ENCODE data around the gene PIGS. TPM values are rescaled to one million over a fixed set of nuclear protein-coding genes. Genes with fewer than 3 reads are reported as not detected.

Gene PIGS
- total RNA-seq, 2 experiments from 2014 or later: 73.8 to 76.4 TPM

DNA sequence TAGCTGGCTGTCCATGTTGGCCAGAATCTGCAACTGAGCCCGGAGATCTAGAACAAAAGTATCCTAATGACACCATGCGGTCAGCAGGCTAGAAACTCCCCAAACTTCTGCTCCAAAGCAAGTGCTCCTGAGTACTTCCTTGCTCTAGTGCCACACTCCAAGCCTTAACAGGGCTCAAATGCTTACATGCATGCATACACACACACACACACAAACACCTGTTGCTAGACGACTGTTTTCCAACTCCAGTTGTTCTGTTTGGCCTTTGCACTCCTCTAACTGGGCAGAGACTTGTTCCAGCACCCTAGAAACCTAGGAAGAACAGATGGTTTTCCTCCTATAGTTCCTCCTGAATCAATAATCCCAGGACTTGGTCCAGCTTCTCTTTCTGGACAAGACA lies 13.1 kb upstream of the PIGS start:
- H3K4me3 Mint-ChIP-seq: no peak overlapping the region
- H3K36me3 ChIP-seq (ENCODE audit: insufficient read depth, low read length): peaks cover 12% of the 10 kb centered on the region
- H3K27ac ChIP-seq (ENCODE audit: low read depth in 1 of 2, low read length in 2 of 2): no peak overlapping the region
- no peaks in the 10 kb centered on the region for H3K9me3 ChIP-seq (ENCODE audit: control insufficient read depth in 1 of 2, insufficient read depth in 1 of 2, low read length in 2 of 2)
- H3K4me3 ChIP-seq (ENCODE audit: low read length): no peak overlapping the region
- no peaks in the 10 kb centered on the region for H3K4me1 Mint-ChIP-seq (ENCODE audit: low read depth)
- no peaks in the 10 kb centered on the region for H3K27me3 ChIP-seq (ENCODE audit: control insufficient read depth in 1 of 2, insufficient read depth in 2 of 2, low read length in 2 of 2)
- no peak overlapping the region for H3K27ac Mint-ChIP-seq
- POLR2A ChIA-PET: interaction anchor here (1.5 kb wide), 1 partner anchor 13 kb away, joined by 5 read pairs; the partner anchor contains the start of gene PIGS
- CTCF ChIA-PET: no interaction called here
- no peaks in the 10 kb centered on the region for H3K27me3 Mint-ChIP-seq
- no peak for DNase-seq
- no peak for ATAC-seq (ENCODE audit: poor library complexity)
- TF ChIP-seq, protein P1, sequence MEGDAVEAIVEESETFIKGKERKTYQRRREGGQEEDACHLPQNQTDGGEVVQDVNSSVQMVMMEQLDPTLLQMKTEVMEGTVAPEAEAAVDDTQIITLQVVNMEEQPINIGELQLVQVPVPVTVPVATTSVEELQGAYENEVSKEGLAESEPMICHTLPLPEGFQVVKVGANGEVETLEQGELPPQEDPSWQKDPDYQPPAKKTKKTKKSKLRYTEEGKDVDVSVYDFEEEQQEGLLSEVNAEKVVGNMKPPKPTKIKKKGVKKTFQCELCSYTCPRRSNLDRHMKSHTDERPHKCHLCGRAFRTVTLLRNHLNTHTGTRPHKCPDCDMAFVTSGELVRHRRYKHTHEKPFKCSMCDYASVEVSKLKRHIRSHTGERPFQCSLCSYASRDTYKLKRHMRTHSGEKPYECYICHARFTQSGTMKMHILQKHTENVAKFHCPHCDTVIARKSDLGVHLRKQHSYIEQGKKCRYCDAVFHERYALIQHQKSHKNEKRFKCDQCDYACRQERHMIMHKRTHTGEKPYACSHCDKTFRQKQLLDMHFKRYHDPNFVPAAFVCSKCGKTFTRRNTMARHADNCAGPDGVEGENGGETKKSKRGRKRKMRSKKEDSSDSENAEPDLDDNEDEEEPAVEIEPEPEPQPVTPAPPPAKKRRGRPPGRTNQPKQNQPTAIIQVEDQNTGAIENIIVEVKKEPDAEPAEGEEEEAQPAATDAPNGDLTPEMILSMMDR (IDR thresholded peaks at IDR 0.05): no peak
- no peaks in the 10 kb centered on the region for H3K4me1 ChIP-seq (ENCODE audit: insufficient read depth, low read length)
- intact Hi-C loops (cut with DNase I, micrococcal nuclease): no loop called here
- peaks cover 19% of the 10 kb centered on the region for H3K36me3 Mint-ChIP-seq (ENCODE audit: low read depth)
- no peaks in the 10 kb centered on the region for H3K9me3 Mint-ChIP-seq

DNA sequence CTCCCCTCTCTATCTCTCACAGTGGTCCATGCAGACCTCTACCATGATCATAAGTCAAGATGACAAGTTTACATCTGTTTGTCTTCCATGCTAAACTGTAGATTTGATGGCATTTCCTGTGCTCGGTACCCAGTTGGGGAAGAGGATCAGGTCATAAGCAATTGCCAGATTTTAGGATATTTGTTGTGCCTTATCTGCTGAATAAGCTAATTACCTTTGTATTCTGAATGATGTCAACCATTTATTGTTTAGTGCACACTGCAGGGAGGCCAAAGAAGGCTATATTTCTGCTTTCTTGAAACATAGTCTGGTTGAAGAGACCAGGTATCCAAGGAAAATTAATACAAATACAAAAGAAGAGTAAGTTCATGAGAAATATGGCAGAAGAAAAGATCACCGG lies 11.2 kb upstream of the PIGS start:
- no peak overlapping the region for H3K4me3 ChIP-seq (ENCODE audit: low read length)
- TF ChIP-seq, protein P1 (IDR thresholded peaks at IDR 0.05): no peak
- H3K27me3 ChIP-seq (ENCODE audit: control insufficient read depth in 1 of 2, insufficient read depth in 2 of 2, low read length in 2 of 2): no peaks in the 10 kb centered on the region
- no peak for DNase-seq
- H3K9me3 Mint-ChIP-seq: no peaks in the 10 kb centered on the region
- H3K9me3 ChIP-seq (ENCODE audit: control insufficient read depth in 1 of 2, insufficient read depth in 1 of 2, low read length in 2 of 2): no peaks in the 10 kb centered on the region
- ChIA-PET CTCF (no interaction called here), POLR2A (no interaction called here)
- H3K27ac Mint-ChIP-seq: no peak overlapping the region
- H3K27ac ChIP-seq (ENCODE audit: low read depth in 1 of 2, low read length in 2 of 2): no peak overlapping the region
- peaks cover 12% of the 10 kb centered on the region for H3K36me3 ChIP-seq (ENCODE audit: insufficient read depth, low read length)
- peaks cover 14% of the 10 kb centered on the region for H3K36me3 Mint-ChIP-seq (ENCODE audit: low read depth)
- no peaks in the 10 kb centered on the region for H3K27me3 Mint-ChIP-seq
- no peaks in the 10 kb centered on the region for H3K4me1 ChIP-seq (ENCODE audit: insufficient read depth, low read length)
- H3K4me3 Mint-ChIP-seq: no peak overlapping the region
- intact Hi-C loops (cut with DNase I, micrococcal nuclease): no loop called here
- no peak for ATAC-seq (ENCODE audit: poor library complexity)
- H3K4me1 Mint-ChIP-seq (ENCODE audit: low read depth): no peaks in the 10 kb centered on the region

DNA sequence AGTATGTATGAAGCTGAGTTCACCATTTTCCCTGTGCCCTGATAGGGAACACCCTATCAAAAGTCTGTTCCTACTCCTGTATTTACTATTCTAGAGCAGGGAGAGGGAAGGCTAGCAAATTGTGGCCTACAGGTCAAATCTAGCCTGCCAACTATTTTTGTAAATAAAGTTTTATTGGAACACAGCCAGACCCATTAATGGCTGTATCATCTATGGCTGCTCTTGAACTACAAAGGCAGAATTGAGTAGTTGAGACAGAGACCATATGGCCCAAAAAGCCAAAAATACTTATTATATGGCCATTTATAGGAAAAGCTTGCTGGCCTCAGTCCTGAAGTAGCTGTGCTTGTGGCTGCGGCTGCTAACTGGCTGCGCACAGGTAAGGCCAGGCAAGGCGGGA lies 9.6 kb upstream of the PIGS start:
- Histone ChIP-seq H3K9me3 (ENCODE audit: control insufficient read depth in 1 of 2, insufficient read depth in 1 of 2, low read length in 2 of 2) (no peaks in the 10 kb centered on the region), H3K36me3 (ENCODE audit: insufficient read depth, low read length) (peaks cover 12% of the 10 kb centered on the region), H3K27ac (ENCODE audit: low read depth in 1 of 2, low read length in 2 of 2) (no peak overlapping the region), H3K4me3 (ENCODE audit: low read length) (no peak overlapping the region), H3K27me3 (ENCODE audit: control insufficient read depth in 1 of 2, insufficient read depth in 2 of 2, low read length in 2 of 2) (no peaks in the 10 kb centered on the region), H3K4me1 (ENCODE audit: insufficient read depth, low read length) (peaks cover 12% of the 10 kb centered on the region)
- Mint-ChIP-seq H3K4me1 (ENCODE audit: low read depth) (peaks cover 13% of the 10 kb centered on the region), H3K4me3 (no peak overlapping the region), H3K27ac (no peak overlapping the region), H3K36me3 (ENCODE audit: low read depth) (peaks cover 12% of the 10 kb centered on the region), H3K9me3 (no peaks in the 10 kb centered on the region), H3K27me3 (no peaks in the 10 kb centered on the region)
- ATAC-seq (ENCODE audit: poor library complexity) (no peak), DNase-seq (no peak)
- TF ChIP-seq, protein P1 (IDR thresholded peaks at IDR 0.05): no peak
- CTCF ChIA-PET: no interaction called here
- POLR2A ChIA-PET: interaction anchor here (1.5 kb wide), 1 partner anchor 19 kb away, joined by 3 read pairs; no protein-coding TSS in a partner anchor
- intact Hi-C loops (cut with DNase I, micrococcal nuclease): no loop called here
